Right ventricle myocardium inferior (tissue), 1 donor: Measurements from ENCODE around the gene TP53. TPM values are rescaled to one million over a fixed set of nuclear protein-coding genes. Genes with fewer than 3 reads are reported as not detected.

ENCODE experiments used
- ATAC-seq: fragments of 200-7000 bp; cut with Tn5 transposase; one replicate; pipeline ENCODE4 v1.9.1; 2020; ENCODE audit warnings: mild to moderate bottlenecking, moderate library complexity
- DNase-seq: peaks from one replicate; pipeline ENCODE4 v3.0.0; 2021; ENCODE audit errors: missing footprints
- intact Hi-C: fragments of 100-400 bp; cut with DNase I; formaldehyde crosslinking; loops from one replicate; pipeline ENCODE4 v1.11.0; 2022
- total RNA-seq: library from RNA; stranded (reverse); fragmentation: NEBNext Ultra II Directional; extraction: Animal tissue kit (Norgen Biotek cat#: 25700); gene quantifications from one replicate; pipeline ENCODE4 v1.2.1, GENCODE V29; 2021
- donor health status: DM: no; HTN: yes; CAD: no; lungs with severe emphysema.

The TP53 gene
- total RNA-seq, 1 donor from 2014 or later, result 15.4 TPM

DNA sequence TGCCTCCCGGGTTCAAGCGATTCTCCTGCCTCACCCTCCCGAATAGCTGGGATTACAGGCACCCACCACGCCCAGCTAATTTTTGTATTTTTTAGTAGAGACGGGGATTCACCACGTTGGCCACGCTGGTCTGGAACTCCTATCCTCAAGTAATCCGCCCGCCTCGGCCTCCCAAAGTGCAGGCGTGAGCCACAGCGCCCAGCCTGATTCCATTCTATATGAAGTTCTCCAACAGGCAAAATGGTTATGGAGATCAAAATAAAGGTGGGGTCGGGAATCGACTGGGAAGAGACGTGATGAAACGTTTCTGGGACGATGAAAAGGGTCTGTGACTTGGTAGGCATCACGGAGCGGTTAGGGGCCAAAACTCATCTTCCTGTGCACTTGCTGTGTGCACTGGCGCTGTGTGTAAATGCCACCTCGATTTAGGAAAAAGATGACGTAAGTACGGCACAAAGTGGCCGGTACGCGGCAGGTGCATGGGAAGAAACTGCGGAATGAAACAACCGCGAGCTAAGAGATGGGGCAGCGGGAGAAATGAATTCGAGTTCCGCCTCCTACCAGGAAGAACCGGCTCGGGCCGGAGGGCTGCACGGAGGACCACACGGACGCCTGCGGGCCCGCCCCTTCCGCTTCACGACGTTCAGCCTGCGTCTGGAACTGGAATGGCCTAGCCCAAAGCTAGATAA lies 1.6 kb downstream of the TP53 start:
- intact Hi-C loops, result loop anchor here (1.0 to 5.0 kb wide), 3 partner anchors 33 to 103 kb away; partner anchors contain the start of genes ATP1B2 and MPDU1
- ATAC-seq (peak; percentile 79), DNase-seq (peak; percentile 95)

- ATAC-seq, result no peak
- intact Hi-C loops, result loop anchor here (5.0 kb wide), 1 partner anchor 33 kb away; the partner anchor contains the start of gene ATP1B2
- no peak for DNase-seq
Measured at GRCh38 chr17:7684851-7685532, 2.3 kb downstream of the TP53 start.

DNA sequence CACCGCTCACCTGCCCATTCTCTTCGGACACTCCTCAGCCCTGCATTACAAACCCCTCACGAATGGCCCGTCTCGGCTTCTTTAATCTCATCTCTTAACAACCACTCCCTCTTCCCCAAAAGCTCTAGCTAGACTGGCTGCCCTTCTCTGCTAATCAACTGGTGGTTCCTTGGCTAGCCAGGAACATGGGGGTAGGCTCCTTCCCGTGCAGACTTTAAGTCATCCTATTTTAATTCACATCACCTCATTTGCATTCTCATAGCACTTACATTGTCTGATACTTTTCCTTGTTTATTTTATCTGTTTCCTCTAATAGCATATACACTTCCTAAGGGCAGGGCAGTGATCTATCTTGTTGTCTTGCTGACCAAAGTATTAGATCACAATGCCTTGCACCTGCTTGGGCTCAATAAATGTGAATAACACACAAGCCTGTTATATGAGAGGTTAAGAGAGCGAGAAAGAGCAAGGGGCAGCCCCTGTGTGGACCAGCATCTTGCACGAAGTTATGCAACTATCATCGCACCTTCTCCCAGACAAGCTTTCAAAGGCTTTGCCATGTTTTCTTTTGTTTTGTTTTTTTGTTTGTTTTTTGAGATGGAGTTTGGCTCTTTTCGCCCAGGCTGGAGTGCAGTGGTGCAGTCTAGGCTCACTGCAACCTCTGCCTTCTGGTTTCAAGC lies 9.8 kb downstream of the TP53 start:
- intact Hi-C loops, result no loop called here
- ATAC-seq (no peak), DNase-seq (no peak)

DNA sequence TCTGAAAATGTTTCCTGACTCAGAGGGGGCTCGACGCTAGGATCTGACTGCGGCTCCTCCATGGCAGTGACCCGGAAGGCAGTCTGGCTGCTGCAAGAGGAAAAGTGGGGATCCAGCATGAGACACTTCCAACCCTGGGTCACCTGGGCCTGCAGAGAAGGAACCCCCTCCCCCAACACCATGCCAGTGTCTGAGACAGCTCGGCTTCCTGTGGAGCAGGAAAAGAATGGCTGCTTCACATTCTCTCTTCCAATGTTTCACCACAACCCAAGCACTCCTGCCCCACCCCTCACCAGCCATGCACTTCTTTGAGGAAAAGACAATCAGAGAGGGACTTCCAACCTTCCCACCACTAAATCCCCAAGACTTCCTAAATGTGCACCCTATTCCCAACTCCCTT lies 10.8 kb downstream of the TP53 start:
- DNase-seq, result no peak
- no peak for ATAC-seq
- intact Hi-C loops, result no loop called here

DNA sequence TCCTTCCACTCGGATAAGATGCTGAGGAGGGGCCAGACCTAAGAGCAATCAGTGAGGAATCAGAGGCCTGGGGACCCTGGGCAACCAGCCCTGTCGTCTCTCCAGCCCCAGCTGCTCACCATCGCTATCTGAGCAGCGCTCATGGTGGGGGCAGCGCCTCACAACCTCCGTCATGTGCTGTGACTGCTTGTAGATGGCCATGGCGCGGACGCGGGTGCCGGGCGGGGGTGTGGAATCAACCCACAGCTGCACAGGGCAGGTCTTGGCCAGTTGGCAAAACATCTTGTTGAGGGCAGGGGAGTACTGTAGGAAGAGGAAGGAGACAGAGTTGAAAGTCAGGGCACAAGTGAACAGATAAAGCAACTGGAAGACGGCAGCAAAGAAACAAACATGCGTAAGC lies 12.4 kb downstream of the TP53 start:
- intact Hi-C loops, result no loop called here
- ATAC-seq (no peak), DNase-seq (no peak)

DNA sequence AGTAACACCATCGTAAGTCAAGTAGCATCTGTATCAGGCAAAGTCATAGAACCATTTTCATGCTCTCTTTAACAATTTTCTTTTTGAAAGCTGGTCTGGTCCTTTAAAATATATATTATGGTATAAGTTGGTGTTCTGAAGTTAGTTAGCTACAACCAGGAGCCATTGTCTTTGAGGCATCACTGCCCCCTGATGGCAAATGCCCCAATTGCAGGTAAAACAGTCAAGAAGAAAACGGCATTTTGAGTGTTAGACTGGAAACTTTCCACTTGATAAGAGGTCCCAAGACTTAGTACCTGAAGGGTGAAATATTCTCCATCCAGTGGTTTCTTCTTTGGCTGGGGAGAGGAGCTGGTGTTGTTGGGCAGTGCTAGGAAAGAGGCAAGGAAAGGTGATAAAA lies 14.1 kb downstream of the TP53 start:
- no peak for ATAC-seq
- intact Hi-C loops, result no loop called here
- no peak for DNase-seq

- DNase-seq (no peak), ATAC-seq (no peak)
- intact Hi-C loops, result no loop called here
Measured at GRCh38 chr17:7668482-7668881, 18.8 kb downstream of the TP53 start.

DNA sequence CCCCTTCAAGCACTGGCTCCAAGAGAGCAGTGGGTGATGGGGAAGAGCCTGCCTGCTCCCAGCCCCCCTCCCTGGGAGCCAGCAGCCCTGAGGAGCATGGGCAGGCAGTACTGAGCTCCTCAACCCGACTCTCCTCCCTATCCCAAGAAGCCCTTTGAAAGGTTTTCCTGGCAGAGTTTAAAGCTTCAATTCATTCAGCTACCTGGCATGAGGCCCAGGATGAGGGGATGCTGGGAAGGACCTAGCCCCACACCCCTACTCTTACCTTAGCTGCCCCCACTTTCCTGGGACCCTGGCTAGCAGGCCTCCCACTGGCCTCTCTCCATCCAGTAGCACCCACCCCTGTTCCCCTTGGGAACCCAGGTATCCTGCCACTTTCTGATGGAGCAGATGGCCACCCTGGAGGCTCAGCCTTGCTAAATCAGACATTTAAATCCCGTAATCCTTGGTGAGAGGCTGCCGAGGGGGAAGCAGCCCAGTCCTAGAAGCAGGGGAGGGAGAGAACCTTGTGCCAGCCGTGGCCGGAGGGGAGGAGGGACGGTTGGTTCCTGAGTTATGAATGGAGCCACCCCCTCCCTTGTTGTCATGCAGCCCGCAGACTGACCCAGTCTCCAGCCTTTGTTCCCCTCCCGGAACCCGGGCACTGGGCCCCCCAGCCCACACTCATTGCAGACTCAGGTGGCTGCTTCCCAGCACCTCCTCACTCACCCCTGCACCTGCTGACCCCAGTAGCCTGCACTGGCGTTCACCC lies 19.5 kb downstream of the TP53 start:
- intact Hi-C loops, result no loop called here
- ATAC-seq (no peak), DNase-seq (no peak)

GRCh38 chr17:7656958-7657609 lies 30.2 kb downstream of the TP53 start:
- peak; percentile 56 for ATAC-seq
- no peak for DNase-seq

GRCh38 chr17:7655541-7655840 lies 31.8 kb downstream of the TP53 start:
- ATAC-seq (no peak), DNase-seq (no peak)
- intact Hi-C loops, result no loop called here

More at GRCh38 chr17:7656958-7657609, 30.2 kb downstream of the TP53 start:
- intact Hi-C loops, result no loop called here

- DNase-seq, result no peak
- intact Hi-C loops, result loop anchor here (5.0 kb wide), 1 partner anchor 32 kb away; the partner anchor contains the start of genes TP53 and WRAP53
- no peak for ATAC-seq
Measured at GRCh38 chr17:7654832-7655540, 32.3 kb downstream of the TP53 start.

- DNase-seq, result no peak
- ATAC-seq, result no peak
- intact Hi-C loops, result loop anchor here (5.0 kb wide), 1 partner anchor 35 kb away; the partner anchor contains the start of genes TP53 and WRAP53
Measured at GRCh38 chr17:7652388-7653356, 34.6 kb downstream of the TP53 start.

DNA sequence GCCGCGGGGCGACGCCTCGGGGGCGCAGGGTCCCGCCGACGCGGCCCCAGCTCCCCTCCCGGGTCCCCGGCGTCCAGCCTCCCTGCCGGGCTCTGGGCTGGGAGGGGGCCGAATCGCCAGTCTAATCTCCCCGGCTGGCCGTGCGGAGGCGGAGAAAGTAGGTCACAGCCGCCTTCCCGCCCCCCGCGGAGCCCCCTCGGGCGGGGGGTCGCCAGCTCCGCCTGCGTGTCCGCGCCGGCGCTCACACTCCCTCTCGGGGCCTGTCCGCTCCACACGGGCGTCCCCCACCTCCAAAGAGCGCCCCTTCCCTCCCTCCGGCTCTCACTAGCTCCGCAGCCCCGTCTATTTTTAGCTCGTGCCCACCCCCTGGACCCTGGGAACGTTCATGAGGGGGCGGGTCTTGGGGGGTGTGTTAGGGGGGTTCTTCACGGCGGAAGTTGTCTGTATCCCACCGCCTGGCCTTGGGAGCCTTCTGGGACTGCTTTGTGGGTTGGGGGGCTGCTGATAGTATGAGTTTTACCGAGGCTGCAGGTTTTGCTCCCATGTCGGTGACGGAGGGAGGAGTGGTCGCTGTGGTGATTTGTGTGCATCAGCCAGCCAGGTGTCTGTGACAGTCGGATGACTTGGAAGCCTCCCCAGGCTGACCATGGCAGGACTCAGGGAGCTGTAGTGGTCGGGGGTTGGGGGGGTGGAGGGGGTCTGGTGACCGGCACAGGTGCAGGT lies 35.5 kb downstream of the TP53 start:
- intact Hi-C loops, result loop anchor here (5.0 kb wide), 1 partner anchor 35 kb away; the partner anchor contains the start of genes TP53 and WRAP53
- no peak for DNase-seq
- ATAC-seq, result peak; percentile 23

DNA sequence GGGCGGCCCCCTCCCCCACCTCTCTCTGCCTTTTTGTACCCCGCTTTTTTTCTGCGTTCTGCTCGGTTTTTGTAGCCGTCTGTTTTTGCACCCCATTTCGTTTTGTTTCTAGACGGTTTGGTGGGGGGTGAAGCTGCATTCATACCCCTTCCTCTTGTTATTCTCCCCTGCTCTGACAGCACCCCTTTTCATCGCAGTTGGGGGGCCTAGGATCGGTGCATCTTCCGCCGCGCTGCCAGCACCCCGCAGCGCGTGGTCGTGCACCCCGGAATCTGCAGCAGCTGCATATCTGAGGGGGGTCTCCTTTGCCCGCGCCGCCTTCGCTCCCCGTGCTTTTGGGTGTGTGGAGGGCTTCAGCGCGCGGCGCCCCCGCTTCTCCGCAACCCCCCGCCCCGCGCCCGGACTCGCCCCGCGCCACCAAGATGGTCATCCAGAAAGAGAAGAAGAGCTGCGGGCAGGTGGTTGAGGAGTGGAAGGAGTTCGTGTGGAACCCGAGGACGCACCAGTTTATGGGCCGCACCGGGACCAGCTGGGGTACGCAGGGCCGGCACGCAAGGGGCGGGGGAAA lies 36.1 kb downstream of the TP53 start:
- DNase-seq (no peak), ATAC-seq (peak; percentile 26)
- intact Hi-C loops, result loop anchor here (5.0 kb wide), 1 partner anchor 36 kb away; the partner anchor contains the start of genes TP53 and WRAP53

DNA sequence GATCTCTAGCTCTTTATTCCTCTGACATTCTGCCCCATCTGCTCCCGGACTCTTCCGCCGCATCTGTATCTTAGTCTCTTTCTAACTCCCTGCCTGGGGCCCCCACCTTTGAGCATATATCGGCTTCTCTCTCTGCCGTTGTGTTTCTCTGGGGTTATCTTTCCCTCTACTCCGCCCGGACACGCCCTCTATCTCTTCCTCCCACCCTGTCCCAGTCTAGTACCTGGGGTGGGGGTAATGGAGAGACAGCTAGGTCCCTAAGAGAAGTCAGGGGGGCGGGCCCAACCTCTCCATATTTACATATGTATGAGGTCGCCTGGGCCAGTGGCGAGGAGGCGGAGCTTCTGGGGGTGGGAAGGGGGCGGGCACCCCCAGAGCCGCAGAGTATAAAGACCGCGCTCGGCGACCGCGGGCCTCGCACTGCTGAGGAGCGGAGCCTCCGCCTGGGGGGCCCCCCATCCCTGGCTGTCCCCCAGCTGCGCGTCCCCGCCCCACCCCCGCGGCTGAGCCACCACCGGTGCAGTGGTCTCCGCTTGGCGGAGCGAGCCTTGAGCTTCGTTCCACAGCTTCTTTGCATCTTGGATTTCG lies 36.7 kb downstream of the TP53 start, which contains the start of gene ATP1B2:
TSS of gene ATP1B2 (plus strand) at position 418 of the 588 bp plus-strand sequence. CDS start 593 bp downstream, outside the sequence.
- ATAC-seq (peak; percentile 87), DNase-seq (peak; percentile 90)
- intact Hi-C loops, result loop anchor here (5.0 kb wide), 1 partner anchor 37 kb away; the partner anchor contains the start of genes TP53 and WRAP53
